Uterus (tissue), 2 donors: Measurements from ENCODE around the gene KCNG2.

Experiments used
- CTCF ChIP-seq, 4 experiments: fragments of 200-600 bp in 2 of 4; fragments of 450-650 bp in 2 of 4; sonication (generic) in 2 of 4; IDR thresholded peaks; one replicate each; pipeline ENCODE4 v1.5.1; 2016 to 2019; ENCODE audit warnings: antibody characterized with exemption in 4 of 4, mild to moderate bottlenecking in 2 of 4, moderate library complexity in 1 of 4
- POLR2A ChIP-seq, 2 donors: fragments of 450-650 bp; IDR thresholded peaks; one replicate each; pipeline ENCODE4 v1.6.1; 2016; ENCODE audit warnings: antibody characterized with exemption in 2 of 2, mild to moderate bottlenecking in 1 of 2, moderate library complexity in 1 of 2

- TF ChIP-seq POLR2A (IDR thresholded peaks at IDR 0.05) (no peak), CTCF (IDR thresholded peaks at IDR 0.05) (no peak)
Measured at GRCh38 chr18:79782566-79783308, 15.0 kb upstream of the KCNG2 start.
